ENCODE results near the gene ENG.

GRCh38 chr9:127791085-127791484 is 63.4 kb downstream of the ENG start:
- TF ChIP-seq RCOR1 (IDR thresholded peaks at IDR 0.05; ENCODE audit: low read length) (no peak), CTCF (IDR thresholded peaks at IDR 0.05) (peak; percentile 13; the same call in 1 of the 2 replicates), EP300 (IDR thresholded peaks at IDR 0.05; ENCODE audit: borderline replicate concordance in 1 of 2, low read depth in 1 of 2, low read length in 1 of 2) (no peak), REST (IDR thresholded peaks at IDR 0.05; ENCODE audit: low read depth, low read length) (no peak), RXRA (IDR thresholded peaks at IDR 0.05; ENCODE audit: borderline replicate concordance, low read depth) (no peak), TAF1 (IDR thresholded peaks at IDR 0.05; ENCODE audit: borderline replicate concordance, low read depth, low read length) (no peak), ELF1 (IDR thresholded peaks at IDR 0.05) (no peak), POLR2AphosphoS5 (IDR thresholded peaks at IDR 0.05; ENCODE audit: low read depth, low read length) (no peak), FOXM1 (IDR thresholded peaks at IDR 0.05; ENCODE audit: low read depth) (no peak), MAX (IDR thresholded peaks at IDR 0.05; ENCODE audit: low read depth) (no peak), MEF2A (IDR thresholded peaks at IDR 0.05; ENCODE audit: borderline replicate concordance, low read depth) (no peak)

Measured in SK-N-SH (cell line).